Stimulated activated naive CD8-positive, alpha-beta T cell treated with anti-CD3 and anti-CD28 coated beads, Interleukin-15, Interleukin-2, amounts not matched to agents 100 ng/mL and 50 ng/mL, for 24 hours (primary cell): ENCODE measurements around the gene NBEA.

ENCODE experiments used
- H3K27ac Mint-ChIP-seq: one replicate; pipeline ENCODE4 v1.8.0; 2021; ENCODE audit warnings: mild to moderate bottlenecking, mixed read lengths
- H3K27me3 Mint-ChIP-seq: one replicate; pipeline ENCODE4 v1.8.0; 2021; ENCODE audit warnings: mixed read lengths
- H3K36me3 Mint-ChIP-seq: one replicate; pipeline ENCODE4 v1.8.0; 2021; ENCODE audit warnings: low read depth, mixed read lengths
- H3K4me1 Mint-ChIP-seq: one replicate; pipeline ENCODE4 v1.8.0; 2021; ENCODE audit warnings: low read depth, mixed read lengths
- H3K4me3 Mint-ChIP-seq: one replicate; pipeline ENCODE4 v1.8.0; 2021; ENCODE audit warnings: mild to moderate bottlenecking, mixed read lengths
- H3K9me3 Mint-ChIP-seq: one replicate; pipeline ENCODE4 v1.8.0; 2021; ENCODE audit warnings: mixed read lengths

Gene NBEA

GRCh38 chr13:35597451-35597850, 655.4 kb downstream of the NBEA start:
- H3K4me1 Mint-ChIP-seq: no peaks in the 10 kb centered on the region
- H3K4me3 Mint-ChIP-seq: no peak overlapping the region
- no peaks in the 10 kb centered on the region for H3K9me3 Mint-ChIP-seq
- no peak overlapping the region for H3K27ac Mint-ChIP-seq
- no peaks in the 10 kb centered on the region for H3K27me3 Mint-ChIP-seq
- H3K36me3 Mint-ChIP-seq: no peaks in the 10 kb centered on the region

GRCh38 chr13:35598233-35598632, 656.2 kb downstream of the NBEA start:
- Mint-ChIP-seq H3K9me3 (no peaks in the 10 kb centered on the region), H3K4me3 (no peak overlapping the region), H3K36me3 (no peaks in the 10 kb centered on the region), H3K4me1 (no peaks in the 10 kb centered on the region), H3K27me3 (no peaks in the 10 kb centered on the region), H3K27ac (no peak overlapping the region)

GRCh38 chr13:35598790-35599369, 656.8 kb downstream of the NBEA start:
- Mint-ChIP-seq H3K4me1 (no peaks in the 10 kb centered on the region), H3K27ac (no peak overlapping the region), H3K27me3 (no peaks in the 10 kb centered on the region), H3K4me3 (no peak overlapping the region), H3K9me3 (no peaks in the 10 kb centered on the region), H3K36me3 (no peaks in the 10 kb centered on the region)

- Mint-ChIP-seq H3K27ac (no peak overlapping the region), H3K9me3 (no peaks in the 10 kb centered on the region), H3K27me3 (no peaks in the 10 kb centered on the region), H3K4me1 (no peaks in the 10 kb centered on the region), H3K4me3 (no peak overlapping the region), H3K36me3 (no peaks in the 10 kb centered on the region)
Observed at GRCh38 chr13:35599384-35599783, 657.3 kb downstream of the NBEA start.

- Mint-ChIP-seq H3K4me3 (no peak overlapping the region), H3K9me3 (no peaks in the 10 kb centered on the region), H3K27me3 (no peaks in the 10 kb centered on the region), H3K36me3 (no peaks in the 10 kb centered on the region), H3K27ac (no peak overlapping the region), H3K4me1 (no peaks in the 10 kb centered on the region)
Observed at GRCh38 chr13:35600137-35600536, 658.1 kb downstream of the NBEA start.

- Mint-ChIP-seq H3K4me3 (no peak overlapping the region), H3K4me1 (no peaks in the 10 kb centered on the region), H3K27ac (no peak overlapping the region), H3K27me3 (no peaks in the 10 kb centered on the region), H3K9me3 (no peaks in the 10 kb centered on the region), H3K36me3 (no peaks in the 10 kb centered on the region)
Observed at GRCh38 chr13:35603593-35604285, 661.7 kb downstream of the NBEA start.

GRCh38 chr13:35614666-35615065, 672.6 kb downstream of the NBEA start:
- Mint-ChIP-seq H3K4me1 (no peaks in the 10 kb centered on the region), H3K27me3 (no peaks in the 10 kb centered on the region), H3K4me3 (no peak overlapping the region), H3K27ac (no peak overlapping the region), H3K9me3 (no peaks in the 10 kb centered on the region), H3K36me3 (no peaks in the 10 kb centered on the region)

GRCh38 chr13:35617420-35617819, 675.4 kb downstream of the NBEA start:
- Mint-ChIP-seq H3K27me3 (no peaks in the 10 kb centered on the region), H3K4me3 (no peak overlapping the region), H3K4me1 (no peaks in the 10 kb centered on the region), H3K9me3 (no peaks in the 10 kb centered on the region), H3K27ac (no peak overlapping the region), H3K36me3 (no peaks in the 10 kb centered on the region)

- Mint-ChIP-seq H3K9me3 (no peaks in the 10 kb centered on the region), H3K4me3 (no peak overlapping the region), H3K4me1 (no peaks in the 10 kb centered on the region), H3K36me3 (no peaks in the 10 kb centered on the region), H3K27ac (no peak overlapping the region), H3K27me3 (no peaks in the 10 kb centered on the region)
Observed at GRCh38 chr13:35618565-35619083, 676.6 kb downstream of the NBEA start.

- Mint-ChIP-seq H3K4me3 (no peak overlapping the region), H3K27ac (no peak overlapping the region)
Observed at GRCh38 chr13:35621989-35622388, 679.9 kb downstream of the NBEA start.

GRCh38 chr13:35629026-35629425, 687.0 kb downstream of the NBEA start:
- Mint-ChIP-seq H3K4me3 (no peak overlapping the region), H3K27me3 (no peaks in the 10 kb centered on the region), H3K36me3 (no peaks in the 10 kb centered on the region), H3K27ac (no peak overlapping the region), H3K4me1 (no peaks in the 10 kb centered on the region), H3K9me3 (no peaks in the 10 kb centered on the region)

More at GRCh38 chr13:35621989-35622388, 679.9 kb downstream of the NBEA start:
- H3K36me3 Mint-ChIP-seq: no peaks in the 10 kb centered on the region
- H3K9me3 Mint-ChIP-seq: no peaks in the 10 kb centered on the region
- H3K4me1 Mint-ChIP-seq: no peaks in the 10 kb centered on the region
- H3K27me3 Mint-ChIP-seq: no peaks in the 10 kb centered on the region

- H3K36me3 Mint-ChIP-seq: no peaks in the 10 kb centered on the region
- H3K4me1 Mint-ChIP-seq: no peaks in the 10 kb centered on the region
- H3K27me3 Mint-ChIP-seq: no peaks in the 10 kb centered on the region
- no peaks in the 10 kb centered on the region for H3K9me3 Mint-ChIP-seq
- H3K27ac Mint-ChIP-seq: no peak overlapping the region
- no peak overlapping the region for H3K4me3 Mint-ChIP-seq
Observed at GRCh38 chr13:35630551-35631275, 688.6 kb downstream of the NBEA start.

GRCh38 chr13:35631666-35632065, 689.6 kb downstream of the NBEA start:
- Mint-ChIP-seq H3K36me3 (no peaks in the 10 kb centered on the region), H3K9me3 (no peaks in the 10 kb centered on the region), H3K27me3 (no peaks in the 10 kb centered on the region), H3K4me3 (no peak overlapping the region), H3K27ac (no peak overlapping the region), H3K4me1 (no peaks in the 10 kb centered on the region)

GRCh38 chr13:35643625-35644024, 701.6 kb downstream of the NBEA start:
- Mint-ChIP-seq H3K36me3 (no peaks in the 10 kb centered on the region), H3K4me3 (no peak overlapping the region), H3K27me3 (no peaks in the 10 kb centered on the region), H3K27ac (no peak overlapping the region), H3K9me3 (no peaks in the 10 kb centered on the region), H3K4me1 (no peaks in the 10 kb centered on the region)

GRCh38 chr13:35646056-35646774, 704.1 kb downstream of the NBEA start:
- Mint-ChIP-seq H3K4me3 (no peak overlapping the region), H3K9me3 (no peaks in the 10 kb centered on the region), H3K27me3 (no peaks in the 10 kb centered on the region), H3K4me1 (no peaks in the 10 kb centered on the region), H3K36me3 (peaks cover 4% of the 10 kb centered on the region), H3K27ac (no peak overlapping the region)
